Brain pericyte (primary cell): ENCODE data around the gene GRID2IP.

Experiments used
- DNase-seq: peaks from one replicate; pipeline ENCODE4 v3.0.0-alpha.2; 2012; ENCODE audit warnings: low read depth, low spot score

GRID2IP gene

GRCh38 chr7:6562106-6562505, 10.8 kb upstream of the GRID2IP start:
- DNase-seq, result no peak

- DNase-seq, result no peak
Observed at GRCh38 chr7:6559896-6560295, 8.6 kb upstream of the GRID2IP start.

- no peak for DNase-seq
Observed at GRCh38 chr7:6558837-6559236, 7.6 kb upstream of the GRID2IP start.

- no peak for DNase-seq
Observed at GRCh38 chr7:6556196-6556595, 4.9 kb upstream of the GRID2IP start.

GRCh38 chr7:6554848-6555247, 3.6 kb upstream of the GRID2IP start:
- DNase-seq, result no peak

- DNase-seq, result no peak
Observed at GRCh38 chr7:6553448-6554044, 2.3 kb upstream of the GRID2IP start.

GRCh38 chr7:6547400-6547799, 3.9 kb downstream of the GRID2IP start:
- DNase-seq, result no peak

GRCh38 chr7:6546498-6547251, 4.6 kb downstream of the GRID2IP start:
- no peak for DNase-seq

- no peak for DNase-seq
Observed at GRCh38 chr7:6545398-6546126, 5.7 kb downstream of the GRID2IP start.

GRCh38 chr7:6542368-6542767, 8.9 kb downstream of the GRID2IP start:
- DNase-seq, result no peak

GRCh38 chr7:6536262-6537260, 14.7 kb downstream of the GRID2IP start:
- no peak for DNase-seq

- DNase-seq, result no peak
Observed at GRCh38 chr7:6533893-6534495, 17.3 kb downstream of the GRID2IP start.

- DNase-seq, result no peak
Observed at GRCh38 chr7:6532516-6532915, 18.7 kb downstream of the GRID2IP start.

- DNase-seq, result no peak
Observed at GRCh38 chr7:6531492-6532279, 19.6 kb downstream of the GRID2IP start.

- DNase-seq, result no peak
Observed at GRCh38 chr7:6530626-6531491, 20.4 kb downstream of the GRID2IP start.

GRCh38 chr7:6529643-6530042, 21.6 kb downstream of the GRID2IP start:
- no peak for DNase-seq

GRCh38 chr7:6528401-6529130, 22.7 kb downstream of the GRID2IP start:
- DNase-seq, result no peak

- DNase-seq, result no peak
Observed at GRCh38 chr7:6526997-6527378, 24.3 kb downstream of the GRID2IP start.
